ENCODE data around the gene RRM2.
A peak's percentile ranks its signal among the peaks of the same experiment; 100 is the strongest.

The RRM2 gene

DNA sequence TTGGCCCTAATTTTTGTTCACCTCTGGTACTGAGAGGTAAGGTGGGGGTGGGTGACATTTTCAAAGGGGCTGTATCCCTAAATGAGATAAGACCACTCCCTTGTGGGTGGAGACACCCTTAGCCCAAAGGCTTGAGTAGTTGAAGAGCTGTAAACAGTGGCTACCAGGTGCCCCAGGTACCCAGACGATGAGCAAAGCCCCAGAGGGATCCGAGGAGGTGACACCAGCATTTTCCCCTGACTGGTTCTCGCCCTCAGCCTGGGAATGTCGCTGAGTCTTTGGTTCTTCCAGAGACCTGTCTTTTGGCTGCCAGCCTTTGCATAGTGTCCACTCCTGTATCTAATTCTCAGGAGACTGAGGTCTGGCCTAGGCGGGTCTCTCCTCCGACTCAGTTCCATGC is 36.5 kb downstream of the RRM2 start:
- DNase-seq: no peak

DNA sequence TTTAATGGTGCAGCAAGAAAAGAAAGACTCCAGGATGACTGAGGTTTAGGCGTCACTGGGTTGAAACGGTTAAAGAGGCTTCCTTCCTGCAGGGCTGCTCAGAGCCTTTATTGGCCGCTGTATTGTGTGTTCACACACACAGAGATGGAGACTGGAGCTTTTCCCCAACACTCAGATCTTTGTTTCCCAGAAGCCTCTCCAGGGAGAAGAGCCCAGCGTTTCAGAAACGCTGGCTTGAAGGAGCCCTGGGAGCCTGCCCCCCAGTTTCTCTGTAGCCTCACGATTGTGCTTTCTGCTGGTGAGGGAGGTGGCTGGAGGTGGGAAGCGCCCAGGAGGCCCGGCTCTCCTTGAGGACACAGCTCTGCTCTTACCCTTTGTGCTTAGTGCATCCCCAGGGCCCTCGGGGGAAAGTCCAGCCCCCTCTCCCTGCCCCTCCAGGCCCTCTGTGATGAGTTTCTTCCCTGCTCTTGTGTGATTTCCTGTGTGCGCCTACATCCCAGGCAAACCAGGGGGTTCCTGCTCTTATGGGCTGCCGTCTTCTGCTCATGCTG is 37.1 kb downstream of the RRM2 start:
- DNase-seq: no peak

DNA sequence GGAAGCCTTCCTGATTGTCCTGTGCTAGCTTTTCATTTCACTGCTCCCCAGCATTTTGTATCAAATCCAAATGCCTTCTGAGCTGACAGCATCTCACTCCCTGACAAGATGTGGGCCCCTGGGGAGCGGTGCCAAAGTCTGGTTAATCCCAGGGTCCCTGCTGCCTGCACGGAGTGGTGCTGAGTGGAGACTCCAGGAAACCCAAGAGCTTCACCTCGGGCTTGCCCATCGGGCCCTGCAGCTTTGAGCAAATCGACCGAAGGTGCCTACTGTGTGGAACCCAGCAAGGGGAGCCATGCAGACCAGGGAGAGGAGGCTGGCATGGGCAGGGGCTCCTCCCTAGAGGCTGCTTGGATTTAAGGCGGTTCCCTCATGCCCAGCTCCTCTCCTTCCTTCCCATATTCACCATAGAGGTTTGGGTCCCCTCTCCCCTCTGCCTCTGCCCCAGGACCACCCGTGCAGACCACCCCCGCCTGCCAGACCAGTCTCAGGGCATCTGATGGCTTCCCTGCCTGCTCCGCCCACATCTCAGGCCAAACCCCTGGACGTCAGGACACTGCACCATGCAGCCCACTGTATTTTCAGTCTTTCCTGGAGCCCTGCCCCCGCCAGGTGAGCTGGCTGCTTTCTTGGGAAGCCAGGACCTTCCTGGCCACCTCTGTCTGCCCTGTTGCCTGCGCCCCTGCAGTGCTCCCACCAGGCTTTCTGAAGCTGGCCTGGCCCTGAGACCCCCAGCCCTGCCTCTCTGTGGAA is 37.8 kb downstream of the RRM2 start:
- no peak for DNase-seq

DNA sequence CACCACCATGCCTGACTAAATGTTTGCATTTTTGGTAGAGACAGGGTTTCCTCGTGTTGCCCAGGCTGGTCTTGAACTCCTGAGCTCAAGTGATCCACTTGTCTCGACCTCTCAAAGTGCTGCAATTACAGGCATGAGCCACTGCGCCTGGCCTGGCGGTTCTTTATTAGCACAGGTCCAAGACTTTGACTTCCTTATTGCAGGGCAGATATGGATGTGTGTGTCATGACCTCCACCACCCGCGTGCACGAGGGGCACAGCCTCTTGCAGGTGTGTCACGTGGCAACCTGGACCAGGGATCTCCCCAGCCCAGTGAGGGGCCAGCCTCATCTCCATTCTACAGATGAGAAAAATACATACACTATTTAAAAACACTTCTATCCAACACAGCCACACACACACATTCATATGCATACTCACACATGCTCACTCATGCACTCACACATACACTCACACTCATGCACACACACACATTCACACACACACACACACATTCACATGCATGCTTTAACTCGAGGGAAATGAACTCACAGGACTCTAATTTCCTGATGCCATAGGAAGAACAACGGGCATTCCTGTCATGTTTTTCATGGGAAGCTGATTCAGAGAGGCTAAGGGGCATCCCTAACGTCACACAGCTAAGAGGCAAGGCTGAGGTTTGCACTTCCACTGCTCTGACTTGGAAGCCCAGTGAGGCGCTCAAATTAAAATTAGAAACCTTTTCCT is 38.8 kb downstream of the RRM2 start:
- DNase-seq: no peak

DNA sequence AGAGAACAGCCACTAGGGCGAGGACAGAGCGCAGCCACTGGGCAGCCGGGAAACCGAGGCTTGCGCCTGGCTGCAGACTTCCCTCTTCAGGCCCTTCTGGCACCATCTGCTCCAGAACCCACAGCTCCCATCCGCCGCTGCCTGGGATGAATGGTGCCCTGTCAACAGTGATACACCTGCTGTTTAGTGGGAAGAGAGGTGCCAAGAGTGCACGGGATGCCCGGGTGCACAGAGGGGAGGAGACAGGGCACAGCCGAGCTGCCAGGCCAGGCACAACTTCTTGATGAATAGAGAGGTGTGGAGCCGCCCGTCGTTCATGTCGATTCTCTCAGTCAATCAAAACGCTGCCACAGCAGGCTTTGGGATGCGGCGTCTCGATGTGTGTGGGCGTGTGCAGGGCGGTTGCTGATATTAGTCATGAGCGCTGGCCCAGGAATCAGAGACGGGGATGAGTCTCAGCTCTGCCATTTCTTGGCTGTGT is 39.5 kb downstream of the RRM2 start:
- peak; percentile 33 for DNase-seq

DNA sequence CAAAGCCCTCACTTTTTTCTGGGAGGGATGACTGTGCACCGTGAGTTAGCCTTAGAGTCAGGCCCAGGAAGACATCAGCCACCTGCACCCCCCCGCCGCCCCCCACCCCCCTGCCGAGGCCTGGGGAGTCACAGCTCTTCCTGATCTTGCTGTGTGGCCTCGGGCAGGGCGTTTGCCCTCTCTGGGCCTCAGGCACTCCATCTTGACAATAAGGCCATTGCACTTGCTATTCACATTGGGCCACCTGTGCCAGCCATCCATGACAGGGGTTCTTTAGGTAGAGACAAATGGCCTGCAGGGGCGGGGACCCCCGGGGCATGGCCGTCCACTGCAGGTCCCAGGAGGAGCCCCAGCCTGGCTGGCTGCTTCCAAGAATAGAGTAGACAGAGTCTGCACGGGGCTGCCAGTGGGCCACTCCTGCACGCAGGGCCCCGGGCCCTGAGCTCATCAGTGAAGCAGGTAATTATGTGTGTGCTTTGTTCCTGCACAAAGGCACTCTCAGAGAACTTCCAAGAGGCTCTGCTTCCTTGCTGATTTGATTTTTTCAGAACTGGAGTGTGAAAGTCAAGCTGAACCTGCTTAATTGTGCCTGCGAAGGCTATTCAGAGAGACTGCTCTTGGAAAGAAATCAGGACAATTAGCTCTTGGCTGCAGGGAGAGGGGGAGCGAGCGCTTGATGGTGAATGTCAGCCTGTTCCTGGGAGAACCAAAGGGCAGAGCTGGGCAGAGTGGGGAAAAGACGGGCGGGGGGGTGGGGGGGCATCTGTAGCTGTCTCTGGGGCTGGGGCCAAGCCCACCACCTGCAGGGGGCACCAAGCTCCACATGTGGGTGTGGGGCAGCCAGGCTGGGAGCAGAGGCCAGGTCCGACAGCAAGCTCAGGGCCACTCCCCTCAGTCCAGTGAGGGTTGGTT is 40.3 kb downstream of the RRM2 start:
- no peak for DNase-seq

DNA sequence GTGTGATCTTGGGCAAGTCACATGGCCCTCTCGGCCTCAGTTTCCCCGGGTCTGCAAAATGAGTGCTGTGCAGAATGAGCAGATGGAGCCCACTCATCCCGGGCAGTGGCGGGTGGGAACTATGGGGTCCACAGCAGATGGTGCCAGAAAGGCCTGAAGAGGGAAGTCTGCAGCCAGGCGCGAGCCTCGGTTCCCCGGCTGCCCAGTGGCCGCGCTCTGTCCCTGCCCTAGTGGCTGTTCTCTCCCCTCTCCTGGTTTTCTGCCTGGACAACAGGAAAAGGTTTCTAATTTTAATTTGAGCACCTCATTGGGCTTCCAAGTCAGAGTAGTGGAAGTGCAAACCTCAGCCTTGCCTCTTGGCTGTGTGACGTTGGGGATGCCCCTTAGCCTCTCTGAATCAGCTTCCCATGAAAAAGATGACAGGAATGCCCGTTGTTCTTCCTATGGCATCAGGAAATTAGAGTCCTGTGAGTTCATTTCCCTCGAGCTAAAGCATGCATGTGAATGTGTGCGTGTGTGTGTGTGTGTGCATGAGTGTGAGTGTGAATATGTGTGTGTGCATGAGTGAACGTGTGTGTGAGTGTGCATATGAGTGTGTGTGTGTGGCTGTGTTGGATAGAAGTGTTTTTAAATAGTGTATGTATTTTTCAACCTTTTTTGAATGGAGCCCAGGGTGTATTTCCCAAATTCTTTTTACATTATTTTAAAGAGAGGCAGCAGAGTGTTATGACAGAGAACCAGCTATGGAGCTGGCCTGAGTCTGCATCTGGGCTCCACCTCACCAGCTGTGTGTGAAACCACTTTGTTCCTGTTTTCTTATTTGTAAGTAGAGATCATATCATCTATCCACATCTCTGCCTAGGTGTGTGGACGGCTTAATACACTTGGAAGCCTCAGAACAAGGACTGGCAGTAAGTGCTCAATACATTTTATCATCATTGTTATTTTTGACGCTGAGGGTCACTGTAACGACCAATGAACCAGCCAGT is 41.3 kb downstream of the RRM2 start:
- no peak for DNase-seq

DNA sequence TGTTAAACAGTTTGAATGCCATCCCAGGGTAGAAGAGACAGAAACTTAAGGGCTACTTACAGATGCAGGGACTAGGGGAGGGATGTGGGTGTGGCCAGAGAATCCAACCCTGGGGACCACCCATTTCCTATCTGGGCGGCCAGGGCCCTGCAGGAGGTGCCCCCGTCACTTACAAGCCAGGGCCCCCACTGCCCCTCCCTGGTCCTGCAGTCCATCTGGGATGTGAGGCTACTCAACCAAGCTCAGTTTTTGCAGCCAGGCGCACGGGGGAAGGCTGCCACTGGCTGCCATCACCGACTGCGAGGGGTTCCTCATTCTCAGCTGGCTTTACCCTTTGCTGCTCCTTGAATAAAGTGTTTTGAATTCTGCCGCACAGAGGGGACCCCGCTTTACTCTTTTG is 42.1 kb downstream of the RRM2 start:
- no peak for DNase-seq

DNA sequence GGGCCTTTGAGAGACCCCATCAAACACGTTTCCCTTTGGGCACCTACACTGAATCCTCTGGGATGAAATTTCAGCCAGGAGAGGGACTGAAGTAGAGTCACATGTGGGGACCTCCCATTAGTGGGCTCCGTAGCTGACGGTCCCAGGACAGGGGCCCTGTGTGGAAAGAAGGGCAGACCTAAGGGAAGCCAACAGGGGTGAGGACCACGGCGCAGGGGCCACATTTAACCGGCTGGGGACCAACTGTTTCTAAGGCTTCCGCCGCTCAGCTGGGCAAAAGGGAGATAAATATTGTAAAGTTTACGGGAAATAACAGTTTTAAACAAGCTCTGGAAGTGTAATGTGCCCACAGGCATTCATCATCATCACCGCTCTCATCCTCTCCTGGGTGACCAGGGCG is 42.7 kb downstream of the RRM2 start:
- no peak for DNase-seq

DNA sequence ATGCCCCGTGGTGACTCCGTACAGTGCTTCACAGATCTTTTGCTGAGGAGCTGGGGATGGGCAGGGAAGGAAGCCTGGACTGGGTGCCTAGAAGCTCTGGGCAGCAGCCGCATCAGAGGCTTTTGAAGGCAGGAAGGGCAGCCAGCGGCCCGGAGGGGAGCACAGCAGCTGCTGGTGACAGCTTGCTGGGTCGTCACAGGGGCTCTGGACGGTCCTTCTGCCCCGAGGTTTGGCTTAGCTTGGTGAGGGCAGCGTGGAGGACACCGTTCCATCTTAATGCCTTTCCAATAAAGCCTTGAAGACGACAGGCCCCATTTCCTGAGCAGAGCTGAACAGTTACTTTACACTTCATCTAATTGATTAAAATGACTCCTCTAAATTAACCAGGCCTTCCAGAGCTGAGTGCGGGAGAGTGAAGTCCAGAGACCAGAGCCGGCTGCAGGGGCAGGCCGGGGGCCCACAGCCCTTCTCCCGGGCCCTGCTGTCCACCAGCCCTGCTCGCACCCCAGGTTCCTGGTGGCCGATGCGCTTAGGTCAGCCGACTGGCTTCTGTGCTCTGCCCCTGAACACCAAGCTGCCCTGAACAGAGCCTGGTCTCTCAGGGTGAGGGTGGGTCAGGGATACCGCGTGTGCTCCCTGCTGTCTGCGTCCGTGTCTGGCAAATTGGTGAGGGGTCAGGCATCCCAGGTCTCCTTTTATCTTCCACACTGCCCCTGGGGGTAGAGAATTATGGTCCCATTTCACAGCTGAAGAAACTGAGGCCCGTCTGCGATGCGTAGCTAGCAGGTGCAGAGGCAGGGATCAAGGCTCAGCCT is 43.5 kb downstream of the RRM2 start:
- DNase-seq: no peak

DNA sequence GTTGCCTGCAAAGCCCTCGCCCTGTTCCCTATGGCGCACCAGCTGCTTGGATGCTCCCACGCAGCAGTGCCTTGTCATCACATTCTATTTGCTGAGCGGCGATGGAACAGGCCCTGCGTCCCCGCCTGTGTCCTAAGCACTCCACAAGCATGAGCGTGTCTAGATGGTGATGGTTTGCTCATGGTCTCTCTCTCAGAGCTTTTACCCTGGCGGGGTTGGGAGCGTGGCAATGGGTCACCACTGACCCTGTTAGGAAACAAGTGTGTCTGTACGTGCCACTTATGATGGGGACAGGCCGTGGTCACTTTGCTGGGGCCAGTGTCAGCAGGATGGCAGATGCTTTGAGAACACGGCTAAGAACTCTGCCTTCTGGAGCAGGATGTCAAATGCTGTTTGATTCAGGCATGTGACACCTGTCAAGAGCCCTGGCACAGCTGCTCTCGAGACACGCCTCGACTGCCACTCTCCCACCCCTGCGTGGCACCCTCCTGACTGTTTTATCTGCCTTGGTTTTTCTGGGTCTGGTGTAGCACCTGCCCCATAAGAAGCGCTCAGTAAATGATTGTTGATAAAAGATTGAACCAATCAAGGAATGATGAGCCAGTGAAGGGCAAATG is 44.2 kb downstream of the RRM2 start:
- no peak for DNase-seq

DNA sequence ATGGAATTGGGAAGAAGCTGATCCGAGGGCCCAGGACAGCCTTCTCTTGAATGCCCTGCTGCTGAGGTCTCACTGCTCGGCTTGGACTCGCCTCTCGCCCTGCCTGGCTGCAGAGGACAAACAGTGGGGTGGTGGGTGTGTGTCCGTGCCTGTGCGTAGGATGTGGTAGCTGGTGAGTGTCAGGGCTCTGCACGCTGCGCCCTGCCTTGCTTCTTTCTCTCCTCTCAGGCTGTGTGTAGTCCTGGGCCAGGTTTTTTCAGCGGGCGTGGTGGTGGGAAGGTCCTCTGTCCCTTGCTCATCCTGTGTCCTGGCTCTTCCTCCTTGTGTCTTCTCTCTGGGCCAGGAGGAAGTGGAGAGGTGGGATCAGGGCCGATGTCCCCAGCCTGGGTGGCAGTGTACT is 44.8 kb downstream of the RRM2 start:
- no peak for DNase-seq

DNA sequence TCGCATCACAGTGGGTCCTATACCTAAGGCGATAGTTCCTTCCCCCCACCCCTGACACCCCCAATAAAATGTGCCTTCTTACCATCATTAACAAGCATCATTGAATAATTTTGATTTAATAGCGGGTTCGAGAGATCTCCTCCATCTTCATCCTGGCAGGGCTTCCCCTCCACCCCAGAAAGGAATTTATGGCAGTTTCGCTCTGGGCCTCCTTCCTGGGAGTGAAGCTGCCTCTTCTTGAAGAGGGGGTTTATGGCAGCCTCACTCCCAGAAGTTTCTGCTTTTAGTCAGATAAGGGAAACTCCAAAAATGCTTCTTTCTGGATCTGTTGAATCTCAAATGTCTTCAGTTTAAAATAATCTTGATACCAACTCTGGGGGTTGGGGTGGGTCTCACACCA is 45.7 kb downstream of the RRM2 start:
- DNase-seq: no peak

DNA sequence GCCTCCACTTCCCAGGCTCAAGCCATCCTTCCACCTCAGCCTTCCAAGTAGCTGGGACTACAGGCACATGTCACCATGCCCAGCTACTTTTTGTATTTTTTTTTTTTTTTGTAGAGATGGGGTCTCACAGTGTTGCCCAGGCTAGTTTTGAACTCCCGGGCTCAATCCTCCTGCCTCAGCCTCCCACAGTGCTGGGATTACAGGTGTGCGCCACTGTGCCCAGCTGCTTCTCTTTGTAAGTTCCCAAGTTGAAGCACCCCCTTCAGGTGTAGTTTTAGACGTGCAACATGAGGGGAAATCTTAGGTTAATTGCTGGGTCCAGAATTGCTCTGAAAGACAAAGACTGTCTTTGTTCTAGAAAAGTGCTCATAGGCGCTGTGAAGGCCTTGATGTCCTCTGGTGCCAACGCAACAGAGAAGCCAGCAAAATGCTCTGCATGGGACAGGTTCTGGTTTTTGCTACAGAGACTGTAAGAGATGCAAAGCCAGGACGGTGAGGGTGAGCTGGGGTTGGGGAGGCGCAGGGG is 46.6 kb downstream of the RRM2 start:
- no peak for DNase-seq

DNA sequence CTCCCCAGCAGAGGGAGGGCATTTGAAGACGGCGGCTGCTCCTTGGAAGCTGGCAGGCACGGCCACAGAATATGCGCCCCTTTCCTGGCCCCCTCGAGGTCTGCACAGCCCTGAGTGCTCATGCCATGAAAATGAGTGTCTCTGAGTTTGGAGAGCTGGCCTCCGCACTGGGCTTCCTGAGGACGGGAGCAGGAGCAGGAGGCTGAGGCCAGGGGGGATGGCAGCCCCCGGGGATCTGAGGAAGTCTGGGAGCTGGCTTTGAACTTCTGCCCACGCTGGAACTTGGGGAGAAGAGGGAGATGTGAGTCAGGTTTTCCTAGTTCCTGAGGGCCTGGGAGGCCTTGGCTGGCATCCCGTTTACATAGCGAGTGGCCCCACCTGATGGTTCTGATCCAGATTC is 47.0 kb downstream of the RRM2 start:
- DNase-seq: no peak

DNA sequence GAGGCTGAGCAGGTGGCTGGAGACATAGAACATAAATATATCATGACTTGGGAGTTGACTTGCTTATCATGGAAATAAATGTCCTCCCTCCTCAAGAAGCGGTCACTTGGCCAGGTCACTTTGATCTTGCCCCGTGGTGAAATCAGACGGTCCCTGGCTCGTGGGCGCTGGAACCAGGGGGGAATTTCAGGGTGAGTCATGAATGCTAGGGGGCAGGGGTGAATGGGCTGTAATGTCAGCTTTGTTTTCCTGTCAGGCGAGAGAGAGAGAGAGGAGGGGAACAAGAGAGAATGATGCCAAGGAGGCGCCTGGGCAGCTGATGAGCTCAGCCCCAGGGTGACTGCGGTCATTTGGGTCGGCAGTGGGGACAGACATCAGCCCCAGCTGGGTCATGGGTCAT is 47.7 kb downstream of the RRM2 start:
- DNase-seq: no peak

DNA sequence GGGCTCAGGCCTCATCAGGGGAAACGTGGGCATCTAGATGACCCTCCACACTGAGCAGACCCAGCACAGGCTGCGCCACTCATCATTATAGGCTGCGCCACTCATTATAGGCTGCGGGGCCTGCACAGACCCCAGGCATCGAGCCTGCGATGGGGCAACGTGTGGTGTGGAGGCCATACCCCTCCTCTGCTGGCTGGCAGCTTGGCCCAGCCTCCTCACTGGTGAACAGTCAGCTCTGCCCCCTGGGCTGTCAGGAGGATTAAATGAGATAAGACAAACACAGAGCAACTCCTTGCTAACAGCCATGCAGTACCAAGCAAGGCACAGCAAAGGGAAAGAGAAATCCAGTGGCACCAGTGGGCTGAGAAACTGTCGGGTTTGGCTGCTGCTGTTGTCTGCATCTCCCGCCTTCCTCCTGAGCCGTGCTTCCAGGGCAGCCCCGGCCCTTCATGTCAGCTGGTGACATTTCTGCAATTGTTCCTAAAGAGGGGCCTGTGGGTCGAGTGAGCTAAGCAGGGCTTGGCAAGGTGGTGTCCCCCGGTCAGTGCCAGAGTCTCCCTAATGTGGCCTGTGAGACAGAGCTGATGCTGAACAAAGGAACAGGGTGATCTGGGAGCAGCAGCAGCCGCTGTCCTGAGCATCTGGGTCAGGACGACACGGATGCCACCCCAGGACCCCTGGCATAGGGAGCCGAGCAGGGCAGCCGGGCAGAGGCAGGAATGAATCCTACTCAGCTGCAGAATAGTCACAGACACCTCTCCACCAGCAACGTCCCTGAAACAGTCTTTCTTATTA is 48.7 kb downstream of the RRM2 start:
- DNase-seq: no peak

DNA sequence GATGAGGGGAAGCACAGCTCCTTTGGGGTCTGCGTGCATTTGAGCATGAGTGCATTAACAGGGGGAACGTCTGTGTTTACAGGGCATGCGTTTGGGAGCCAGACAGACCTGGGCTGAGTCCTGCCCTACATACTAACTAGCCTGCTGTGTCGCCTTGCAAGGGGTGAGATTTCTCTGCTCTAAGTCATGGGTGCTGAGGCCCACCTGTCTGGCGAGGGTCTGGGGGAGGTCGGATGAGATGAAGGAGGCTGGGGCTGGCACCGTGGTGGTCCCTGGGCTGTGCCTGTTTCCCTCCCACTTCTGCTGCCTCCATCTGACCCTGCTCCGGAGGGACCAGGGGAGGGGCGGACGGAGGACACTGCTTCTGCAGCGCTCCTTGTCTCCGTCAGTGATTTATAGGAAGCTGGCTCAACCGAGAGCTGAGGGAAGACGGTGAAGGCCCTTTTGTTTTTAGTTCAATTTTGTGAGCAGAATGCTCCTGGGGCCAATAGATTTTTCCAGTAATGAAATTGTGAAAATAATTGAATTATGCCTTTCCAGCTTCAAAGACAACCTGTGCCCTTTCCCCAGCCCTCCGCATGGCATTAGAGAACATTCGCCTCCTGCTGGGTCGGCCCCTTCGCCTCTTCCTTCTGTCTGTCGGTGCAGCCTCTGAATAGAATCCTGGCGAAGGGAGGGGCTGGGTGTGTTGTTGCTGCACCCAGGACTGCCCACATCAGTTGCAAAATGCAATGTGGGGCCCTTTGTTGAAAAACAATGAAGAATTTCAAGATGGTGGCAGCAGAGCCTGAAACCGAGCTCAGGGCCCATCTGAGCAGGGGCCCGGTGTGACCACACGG is 49.7 kb downstream of the RRM2 start:
- DNase-seq: no peak

Measured in activated CD4-positive, alpha-beta T cell treated with anti-CD3 and anti-CD28 coated beads, Interleukin-10, Interleukin-2, amounts not matched to agents 100 ng/mL and 50 ng/mL, durations not matched to agents 16 hours and 8 hours (primary cell).